Keratinocyte (primary cell): ENCODE measurements around the gene RGS9.

Source experiments
- EZH2 ChIP-seq: IDR thresholded peaks from one replicate; pipeline ENCODE4 v1.6.1; 2012; ENCODE audit warnings: inconsistent platforms, mild to moderate bottlenecking, low read length, moderate library complexity
- TF ChIP-seq, protein P1 (sequence below), 3 experiments: IDR thresholded peaks in 1 of 3; conservative IDR thresholded peaks in 1 of 3; optimal IDR thresholded peaks in 1 of 3; 2 replicates in 2 of 3; 3 replicates in 1 of 3; pipeline versions ENCODE3 to v1.5.1; 2011; ENCODE audit warnings: low read length in 3 of 3, mild to moderate bottlenecking in 3 of 3, moderate library complexity in 2 of 3, control low read depth in 1 of 3, inconsistent platforms in 1 of 3; ENCODE audit not compliant: insufficient read depth in 2 of 3; ENCODE audit errors: extremely low read depth in 1 of 3

DNA sequence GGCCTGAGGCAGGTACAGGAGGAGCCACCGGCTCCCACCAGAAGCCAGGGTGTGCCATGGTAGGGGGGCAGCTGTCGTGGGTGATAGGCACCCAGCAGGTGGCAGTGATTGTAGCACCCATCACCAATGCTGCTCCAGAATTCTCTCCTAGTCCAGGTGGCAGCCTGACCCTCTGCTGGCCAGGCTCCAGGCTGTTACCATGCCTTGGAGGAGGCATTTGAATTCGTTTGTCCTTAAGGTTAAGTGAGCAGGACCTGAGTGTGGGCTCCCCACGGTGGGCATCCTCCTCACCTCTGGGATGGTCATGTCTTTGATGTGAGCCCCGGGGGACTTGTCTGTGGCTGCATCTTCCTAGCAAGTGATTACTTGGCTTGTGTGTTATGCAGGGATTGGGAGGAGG, 59.4 kb downstream of the RGS9 start:
- TF ChIP-seq, protein P1, sequence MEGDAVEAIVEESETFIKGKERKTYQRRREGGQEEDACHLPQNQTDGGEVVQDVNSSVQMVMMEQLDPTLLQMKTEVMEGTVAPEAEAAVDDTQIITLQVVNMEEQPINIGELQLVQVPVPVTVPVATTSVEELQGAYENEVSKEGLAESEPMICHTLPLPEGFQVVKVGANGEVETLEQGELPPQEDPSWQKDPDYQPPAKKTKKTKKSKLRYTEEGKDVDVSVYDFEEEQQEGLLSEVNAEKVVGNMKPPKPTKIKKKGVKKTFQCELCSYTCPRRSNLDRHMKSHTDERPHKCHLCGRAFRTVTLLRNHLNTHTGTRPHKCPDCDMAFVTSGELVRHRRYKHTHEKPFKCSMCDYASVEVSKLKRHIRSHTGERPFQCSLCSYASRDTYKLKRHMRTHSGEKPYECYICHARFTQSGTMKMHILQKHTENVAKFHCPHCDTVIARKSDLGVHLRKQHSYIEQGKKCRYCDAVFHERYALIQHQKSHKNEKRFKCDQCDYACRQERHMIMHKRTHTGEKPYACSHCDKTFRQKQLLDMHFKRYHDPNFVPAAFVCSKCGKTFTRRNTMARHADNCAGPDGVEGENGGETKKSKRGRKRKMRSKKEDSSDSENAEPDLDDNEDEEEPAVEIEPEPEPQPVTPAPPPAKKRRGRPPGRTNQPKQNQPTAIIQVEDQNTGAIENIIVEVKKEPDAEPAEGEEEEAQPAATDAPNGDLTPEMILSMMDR (optimal IDR thresholded peaks at IDR 0.05 in 1 of 3, IDR thresholded peaks at IDR 0.05 in 1 of 3, conservative IDR thresholded peaks at IDR 0.05 in 1 of 3; ENCODE audit: extremely low read depth in 1 of 3, insufficient read depth in 2 of 3, low read length in 3 of 3): no peak
- TF ChIP-seq EZH2: no peak
